ENCODE results near the gene PDGFD. TPM values are rescaled to one million over a fixed set of nuclear protein-coding genes. Genes with fewer than 3 reads are reported as not detected.

Gene PDGFD
- total and polyA plus RNA-seq, 8 donors = 9.9 to 52.1 (median 20.2) TPM

DNA sequence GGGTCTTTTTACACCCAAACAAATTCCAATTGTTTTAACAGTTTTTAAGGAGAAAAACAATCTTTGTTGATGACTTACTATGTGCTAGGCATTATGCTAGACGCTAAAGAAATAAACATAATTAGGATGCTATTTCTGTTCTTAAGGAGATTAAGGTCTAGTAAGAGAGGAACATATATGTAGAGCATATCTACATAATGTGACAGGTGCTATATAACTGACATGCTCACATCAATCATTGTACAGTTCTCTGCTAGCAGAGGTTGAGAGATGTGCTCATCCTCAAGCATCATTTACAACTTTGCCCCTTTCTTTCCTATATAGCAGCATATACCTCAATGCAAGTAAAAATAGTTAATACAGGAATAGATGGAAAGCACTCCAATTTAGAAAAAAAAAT lies 37.5 kb downstream of the PDGFD start:
- H3K9me3 ChIP-seq = no peaks in the 10 kb centered on the region
- no peak for TF ChIP-seq CTCF (IDR thresholded peaks at IDR 0.05)
- H3K36me3 ChIP-seq = no peaks in the 10 kb centered on the region
- DNase-seq (no peak), FAIRE-seq (no peak), ATAC-seq (no peak)
- H3K4me1 ChIP-seq = peaks cover 10 to 35% (median 31%) of the 10 kb centered on the region in 3 donors
- intact Hi-C loops (cut with DNase I) = no loop called here
- H3K27me3 ChIP-seq = no peaks in the 10 kb centered on the region
- H3K27ac ChIP-seq = no peak overlapping the region
- no peak overlapping the region for H3K4me3 ChIP-seq
- 87 to 90% methylated on average over 1 of the region's 1 CpG for WGBS, 2 donors

DNA sequence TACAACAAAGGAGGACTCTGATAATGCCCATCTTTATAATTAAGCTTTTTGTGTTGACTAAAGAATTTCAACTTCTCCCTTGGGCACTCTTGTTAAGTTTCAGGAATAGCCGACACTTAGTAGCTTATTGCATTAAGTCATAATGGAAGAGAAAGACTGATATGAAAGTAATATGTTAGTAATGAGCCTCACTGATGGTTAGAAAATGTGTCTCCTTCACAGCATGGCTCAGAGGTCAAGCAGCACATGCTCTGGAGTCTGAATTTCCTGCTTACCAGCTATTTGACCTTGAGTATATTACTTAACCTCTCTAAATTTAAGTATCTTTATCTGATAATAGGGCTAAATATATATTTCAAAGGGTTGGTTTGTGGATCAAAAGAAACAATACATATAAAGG lies 39.0 kb downstream of the PDGFD start:
- 21 to 29% methylated on average over 1 of the region's 1 CpG for WGBS, 2 donors

GRCh38 chr11:104122836-104123235 lies 41.1 kb downstream of the PDGFD start:
- peak overlapping the region in 2 of 4 donors; percentile 17 to 29 for H3K27ac ChIP-seq
- ATAC-seq (no peak), FAIRE-seq (no peak), DNase-seq (no peak)
- H3K4me1 ChIP-seq = peaks cover 13 to 36% (median 33%) of the 10 kb centered on the region in 3 donors
- no peak for TF ChIP-seq CTCF (IDR thresholded peaks at IDR 0.05)
- no peaks in the 10 kb centered on the region for H3K27me3 ChIP-seq
- H3K4me3 ChIP-seq = no peak overlapping the region
- WGBS, 2 donors = 77% methylated on average over 2 of the region's 2 CpGs
- no peaks in the 10 kb centered on the region for H3K9me3 ChIP-seq
- H3K36me3 ChIP-seq = no peaks in the 10 kb centered on the region
- intact Hi-C loops (cut with DNase I) = no loop called here

More for the DNA sequence above, 39.0 kb downstream of the PDGFD start:
- no peaks in the 10 kb centered on the region for H3K9me3 ChIP-seq
- DNase-seq = no peak
- TF ChIP-seq CTCF (IDR thresholded peaks at IDR 0.05) = no peak
- no peaks in the 10 kb centered on the region for H3K36me3 ChIP-seq
- H3K27ac ChIP-seq = no peak overlapping the region
- no peak for FAIRE-seq
- peaks cover 13 to 36% (median 33%) of the 10 kb centered on the region in 3 donors for H3K4me1 ChIP-seq
- no peak overlapping the region for H3K4me3 ChIP-seq
- no peaks in the 10 kb centered on the region for H3K27me3 ChIP-seq
- ATAC-seq = peak in 2 of 4 donors; percentile 33 to 35
- intact Hi-C loops (cut with DNase I) = no loop called here

- peak in 4 of 6 donors; percentile 11 to 21 (median 21) for DNase-seq
- FAIRE-seq = no peak
- no peaks in the 10 kb centered on the region for H3K36me3 ChIP-seq
- intact Hi-C loops (cut with DNase I) = no loop called here
- no peak overlapping the region for H3K4me3 ChIP-seq
- H3K27me3 ChIP-seq = no peaks in the 10 kb centered on the region
- no peak for TF ChIP-seq CTCF (IDR thresholded peaks at IDR 0.05)
- H3K27ac ChIP-seq = peak overlapping the region in 1 of 4 donors; percentile 29
- peak in 3 of 4 donors; percentile 56 to 60 (median 57) for ATAC-seq
- peaks cover 13 to 36% (median 33%) of the 10 kb centered on the region in 3 donors for H3K4me1 ChIP-seq
- no peaks in the 10 kb centered on the region for H3K9me3 ChIP-seq
These were observed 41.8 kb downstream of the PDGFD start for GRCh38 chr11:104122011-104122635.

DNA sequence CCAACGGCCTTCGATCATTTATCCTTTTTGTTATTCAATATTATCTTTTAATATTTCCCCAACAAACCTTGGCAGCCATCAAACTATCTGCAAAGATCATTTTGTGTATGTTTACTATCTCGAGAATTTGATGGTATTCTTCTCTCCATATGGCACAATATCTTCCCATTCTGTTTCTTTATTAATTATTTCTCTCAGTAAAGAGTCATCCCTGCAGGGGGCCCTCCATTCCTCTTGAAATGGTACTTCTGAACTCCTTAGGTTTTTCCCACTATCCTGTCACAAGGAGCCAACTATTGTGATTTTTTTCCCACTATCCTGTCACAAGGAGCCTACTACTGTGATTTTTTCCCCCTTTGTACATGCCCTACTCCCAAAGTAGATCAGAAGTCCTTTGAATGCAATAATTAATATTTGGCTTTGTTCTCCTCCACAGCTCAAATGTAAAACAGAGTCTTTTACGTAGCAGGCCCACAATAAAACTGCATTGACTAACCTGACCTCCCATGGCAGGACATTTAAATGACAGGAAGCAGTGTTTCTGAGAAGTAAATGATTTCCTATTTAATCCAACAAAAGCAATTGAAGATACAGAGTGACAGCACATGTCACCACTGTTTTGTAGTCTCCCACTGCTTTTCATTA lies 43.3 kb downstream of the PDGFD start:
- WGBS, 2 donors = 48 to 60% methylated on average over 4 of the region's 4 CpGs
- Histone ChIP-seq H3K4me3 (no peak overlapping the region), H3K4me1 (peaks cover 13 to 36% (median 33%) of the 10 kb centered on the region in 3 donors), H3K9me3 (no peaks in the 10 kb centered on the region), H3K27ac (peak overlapping the region in 2 of 4 donors; percentile 9 to 13), H3K27me3 (no peaks in the 10 kb centered on the region), H3K36me3 (no peaks in the 10 kb centered on the region)
- DNase-seq = no peak
- peak; percentile 43 to 74 (median 62) for ATAC-seq
- no peak for FAIRE-seq
- intact Hi-C loops (cut with DNase I) = no loop called here
- no peak for TF ChIP-seq CTCF (IDR thresholded peaks at IDR 0.05)
